Stimulated activated naive CD8-positive, alpha-beta T cell treated with anti-CD3 and anti-CD28 coated beads, Interleukin-15, Interleukin-2, amounts not matched to agents 100 U/mL and 50 U/mL, for 24 hours (primary cell): ENCODE results near the gene NPIPB8.
A peak's percentile ranks its signal among the peaks of the same experiment; 100 is the strongest.
"Not testable (repeated sequence)": the region's sequence is repeated elsewhere in the genome, so short reads cannot be mapped to it uniquely, and the experiment has no call there.

ENCODE experiments used
- ATAC-seq: fragments of 150-1000 bp; cut with Tn5 transposase; one replicate; pipeline ENCODE4 v1.10.0; 2021
- DNase-seq: peaks from one replicate; pipeline ENCODE4 v3.0.0; 2021

Gene NPIPB8

DNA sequence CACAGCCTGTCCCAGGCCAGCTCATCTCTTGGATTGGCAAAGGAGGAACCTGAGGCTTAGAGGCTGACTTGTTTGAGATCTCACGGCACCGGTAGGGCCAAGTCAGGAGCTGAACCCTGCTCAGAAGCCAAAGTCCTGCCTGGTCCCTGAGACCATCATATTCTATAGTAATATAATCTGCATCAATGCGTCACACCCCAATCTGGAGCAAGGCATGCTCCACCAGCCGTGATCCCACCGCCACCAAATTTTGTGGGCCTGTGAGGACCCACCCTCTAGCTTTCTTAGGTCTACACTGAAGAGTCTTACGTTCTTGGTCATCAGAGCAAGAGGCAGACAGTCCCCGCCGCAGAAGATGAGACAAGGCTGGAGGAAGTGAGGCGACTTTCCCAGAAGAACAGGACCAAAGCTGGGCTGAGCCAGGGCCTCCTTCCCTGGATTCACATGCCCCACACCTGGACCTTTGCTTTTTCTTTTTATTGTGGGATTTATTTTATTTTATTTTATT, 30.7 kb upstream of the NPIPB8 start:
- no peak for DNase-seq
- no peak for ATAC-seq

GRCh38 chr16:28607681-28608495, 30.0 kb upstream of the NPIPB8 start:
- DNase-seq, ATAC-seq: not testable (repeated sequence)

DNA sequence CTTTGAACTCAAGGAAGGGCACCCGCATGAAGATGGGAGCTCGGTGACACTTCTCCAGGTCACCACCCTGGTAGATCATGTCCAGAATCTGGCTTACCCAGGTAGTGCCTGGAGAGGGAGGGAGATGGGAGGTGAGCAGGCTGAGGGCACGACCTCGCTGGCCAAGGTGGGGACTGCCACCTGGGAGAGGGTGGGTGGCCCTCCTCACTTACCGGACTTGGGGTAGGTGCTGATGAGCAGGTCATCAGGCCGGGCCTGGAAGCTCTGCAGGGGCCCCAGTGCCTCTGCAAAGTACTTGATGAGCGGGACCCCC, 29.4 kb upstream of the NPIPB8 start:
- not testable (repeated sequence) for ATAC-seq, DNase-seq

GRCh38 chr16:28608867-28609596, 28.8 kb upstream of the NPIPB8 start:
- not testable (repeated sequence) for DNase-seq, ATAC-seq

GRCh38 chr16:28609631-28610594, 28.0 kb upstream of the NPIPB8 start, which contains the start of gene SULT1A1:
Gene SULT1A1, minus strand, starts transcription at chr16:28610044. Its CDS starts 1,189 bp downstream, at chr16:28608855.
- ATAC-seq = no peak
- no peak for DNase-seq

DNA sequence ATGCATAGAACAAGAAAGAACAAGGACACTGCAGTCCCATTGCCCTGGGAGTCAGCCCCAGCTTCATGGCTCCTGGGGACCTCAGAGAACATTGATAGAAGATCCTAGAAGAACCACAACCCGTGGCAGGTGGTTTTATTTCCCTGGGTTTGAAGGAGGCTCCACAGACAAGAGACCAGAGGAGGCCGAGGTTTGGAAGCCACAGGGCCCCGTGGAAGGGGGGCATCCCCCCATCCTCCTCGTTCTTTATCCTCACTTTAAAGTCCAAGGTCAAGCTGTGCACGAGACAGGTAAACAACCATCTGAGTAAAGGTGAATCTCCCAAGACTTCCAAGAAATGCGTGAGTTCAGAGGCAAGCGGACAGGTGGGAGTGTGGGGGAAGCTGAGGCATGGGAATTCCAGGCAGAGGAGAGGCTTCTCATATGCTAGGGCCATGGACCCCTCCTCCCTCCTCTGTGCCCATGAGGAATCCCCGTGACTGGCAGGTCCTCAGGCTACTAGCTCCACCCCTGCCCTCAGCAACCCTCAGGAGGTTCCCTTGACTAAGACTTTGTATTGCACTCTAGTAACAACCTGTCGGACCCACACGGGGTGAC, 27.2 kb upstream of the NPIPB8 start:
- ATAC-seq = no peak

DNA sequence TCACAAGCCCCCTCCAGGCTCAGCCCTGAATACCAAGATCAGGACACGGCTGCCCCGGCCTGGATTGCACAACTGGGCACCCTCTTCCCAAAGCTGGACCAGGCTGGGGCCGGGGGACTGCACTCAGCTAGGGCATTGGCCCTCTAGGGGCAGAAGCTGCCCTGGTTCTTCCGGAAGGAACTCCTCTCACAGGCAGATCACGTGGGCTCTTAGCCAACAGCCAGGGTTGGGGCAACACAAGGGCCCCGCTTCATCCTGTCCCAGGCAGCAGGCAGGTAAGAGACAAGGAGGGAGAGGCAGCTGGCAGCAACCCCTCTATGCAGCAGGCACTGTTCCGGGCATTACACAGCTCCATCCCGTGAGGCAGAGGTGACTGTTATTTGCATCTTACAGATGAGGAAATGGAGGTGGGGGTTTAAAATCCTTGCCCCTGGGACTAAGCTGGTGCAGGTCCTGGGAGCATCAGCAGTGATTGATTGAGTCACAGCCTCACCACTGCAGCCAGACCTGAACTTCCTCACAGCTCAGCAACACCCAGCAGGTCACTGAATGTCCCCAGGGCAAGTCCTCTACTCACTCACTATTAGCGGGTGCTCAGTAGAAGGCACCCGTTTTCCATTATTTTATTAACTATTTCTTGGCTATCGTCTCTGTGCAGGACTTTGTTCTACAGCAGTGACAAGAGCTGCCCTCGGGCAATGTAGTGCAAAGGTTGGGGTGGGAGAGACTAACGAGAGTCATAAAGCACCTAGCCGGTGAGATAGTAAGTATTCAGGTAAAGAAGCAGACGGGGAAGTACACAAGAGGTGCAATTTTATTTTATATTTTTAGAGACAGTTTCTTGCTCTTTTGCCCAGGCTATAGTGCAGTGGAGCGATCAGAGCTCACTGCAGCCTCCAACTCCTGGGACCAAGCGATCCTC, 25.2 kb upstream of the NPIPB8 start:
- peak; percentile 68 for ATAC-seq
- DNase-seq = not testable (repeated sequence)

More for the DNA sequence above, 27.2 kb upstream of the NPIPB8 start:
- DNase-seq = no peak

DNA sequence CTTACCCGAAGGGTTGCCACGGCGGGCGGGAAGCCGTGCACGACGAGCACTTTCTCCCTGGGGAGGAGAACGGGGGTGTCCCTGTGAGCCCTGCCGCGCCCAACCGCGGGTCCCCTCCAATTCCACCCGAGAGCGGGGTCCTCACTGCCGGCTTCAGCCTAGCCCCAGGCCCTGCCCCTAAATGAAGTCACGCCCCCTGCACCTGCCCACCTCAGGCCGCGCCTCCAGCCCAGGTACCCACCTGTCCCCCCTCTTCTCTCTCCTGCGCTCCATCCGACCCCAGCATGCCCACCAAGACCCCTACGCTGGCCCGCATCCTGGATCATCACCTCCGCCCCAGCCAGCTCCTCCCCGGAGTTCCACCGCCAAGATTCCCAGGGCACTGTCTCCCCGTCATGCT, 24.0 kb upstream of the NPIPB8 start:
- DNase-seq, ATAC-seq: not testable (repeated sequence)

- not testable (repeated sequence) for ATAC-seq, DNase-seq
Measured at GRCh38 chr16:28614561-28614960, 23.3 kb upstream of the NPIPB8 start.

DNA sequence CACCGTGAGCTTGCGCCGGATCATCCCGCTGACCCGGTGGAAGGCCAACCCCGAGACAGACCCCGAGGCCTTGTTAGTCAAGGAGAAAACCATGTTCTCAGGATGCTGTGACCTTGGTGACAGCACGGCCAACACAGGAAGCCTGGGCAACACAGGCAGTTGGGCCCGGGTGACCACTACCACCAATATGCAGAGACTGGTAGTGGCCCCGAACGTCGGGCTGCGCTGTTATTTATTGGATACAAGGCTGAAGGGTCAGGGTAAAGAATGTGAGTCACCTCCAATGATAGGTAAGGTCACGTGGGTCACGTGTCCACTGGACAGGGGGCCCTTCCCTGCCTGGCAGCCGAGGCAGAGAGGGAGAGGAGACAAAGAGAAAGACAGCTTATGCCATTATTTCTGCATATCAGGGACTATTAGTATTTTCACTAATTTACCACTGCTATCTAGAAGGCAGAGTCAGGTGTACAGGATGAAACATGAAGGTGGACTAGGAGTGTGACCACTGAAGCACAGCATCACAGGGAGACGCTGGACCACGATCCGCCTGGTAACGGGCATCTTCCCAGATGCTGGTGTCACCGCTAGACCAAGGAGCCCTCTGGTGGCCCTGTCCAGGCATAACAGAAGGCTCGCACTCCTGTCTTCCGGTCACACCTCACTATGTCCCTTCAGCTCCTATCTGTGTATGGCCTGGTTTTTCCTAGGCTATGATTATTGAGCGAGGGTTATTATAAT, 22.2 kb upstream of the NPIPB8 start:
- ATAC-seq = not testable (repeated sequence)
- DNase-seq = peak; percentile 22

DNA sequence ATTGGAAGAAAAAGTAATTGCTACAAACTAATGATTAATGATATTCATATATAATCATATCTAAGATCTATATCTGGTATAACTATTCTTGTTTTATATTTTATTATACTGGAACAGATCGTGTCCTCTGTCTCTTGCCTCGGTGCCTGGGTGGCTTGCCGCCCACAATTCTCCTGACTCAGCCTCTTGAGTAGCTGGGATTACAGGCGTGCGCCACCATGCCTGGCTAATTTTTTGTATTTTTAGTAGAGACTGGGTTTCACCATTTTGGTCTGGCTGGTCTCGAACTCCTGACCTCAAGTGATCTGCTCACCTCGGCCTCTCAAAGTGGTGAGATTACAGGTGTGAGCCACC, 21.7 kb upstream of the NPIPB8 start:
- DNase-seq, ATAC-seq: not testable (repeated sequence)

DNA sequence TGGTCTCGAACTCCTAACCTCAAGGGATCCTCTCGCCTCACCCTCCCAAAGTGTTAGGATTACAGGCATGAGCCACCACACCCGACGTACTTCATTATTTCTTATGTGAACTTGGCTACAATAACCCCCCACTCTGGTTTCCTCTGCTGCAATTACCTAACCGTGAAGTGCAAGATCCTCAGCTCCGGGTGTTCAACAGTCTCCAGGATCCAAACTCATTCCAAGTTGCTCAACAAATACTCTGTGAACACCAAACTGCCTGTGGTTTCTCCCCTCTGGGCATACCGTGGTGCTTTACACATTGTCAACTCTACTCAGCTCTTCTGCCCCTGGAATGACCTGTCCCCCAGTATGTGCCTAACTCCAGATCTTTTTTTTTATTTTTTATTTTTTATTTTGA, 21.2 kb upstream of the NPIPB8 start:
- no peak for ATAC-seq
- no peak for DNase-seq

GRCh38 chr16:28617874-28618273, 20.0 kb upstream of the NPIPB8 start:
- ATAC-seq (no peak), DNase-seq (no peak)

- not testable (repeated sequence) for ATAC-seq, DNase-seq
Measured at GRCh38 chr16:28620316-28620715, 17.5 kb upstream of the NPIPB8 start.

DNA sequence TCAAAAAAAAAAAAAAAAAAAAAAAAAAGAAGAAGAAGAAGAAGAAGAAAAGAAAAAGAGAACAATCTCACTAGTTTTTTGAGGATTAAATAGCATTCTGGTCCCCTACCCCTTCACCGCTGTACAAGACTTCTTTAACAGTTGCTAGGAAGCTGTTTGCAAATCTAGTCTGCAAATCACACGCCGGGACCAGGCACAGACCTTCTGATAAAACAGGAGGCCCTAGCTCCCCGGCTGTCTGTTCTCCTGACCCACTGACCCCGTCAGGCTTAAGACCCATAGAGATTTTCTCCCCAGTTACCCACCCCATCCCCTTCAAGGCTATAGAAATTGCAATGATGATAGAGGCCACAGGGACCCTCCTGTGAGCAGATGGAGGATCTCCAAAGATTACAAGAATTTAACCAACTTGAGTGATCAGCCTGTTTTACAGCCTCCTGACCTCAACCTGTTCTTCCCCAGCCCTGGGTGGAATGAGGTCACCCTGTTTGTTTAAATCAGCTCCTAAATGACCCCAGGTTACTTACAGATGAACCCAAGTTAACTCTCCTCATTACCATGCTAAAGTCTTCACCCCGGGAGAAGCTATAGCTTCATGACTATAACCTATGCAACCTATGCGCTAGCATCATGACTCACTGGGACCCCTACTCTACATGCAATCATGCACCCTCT, 16.2 kb upstream of the NPIPB8 start:
- ATAC-seq = no peak

DNA sequence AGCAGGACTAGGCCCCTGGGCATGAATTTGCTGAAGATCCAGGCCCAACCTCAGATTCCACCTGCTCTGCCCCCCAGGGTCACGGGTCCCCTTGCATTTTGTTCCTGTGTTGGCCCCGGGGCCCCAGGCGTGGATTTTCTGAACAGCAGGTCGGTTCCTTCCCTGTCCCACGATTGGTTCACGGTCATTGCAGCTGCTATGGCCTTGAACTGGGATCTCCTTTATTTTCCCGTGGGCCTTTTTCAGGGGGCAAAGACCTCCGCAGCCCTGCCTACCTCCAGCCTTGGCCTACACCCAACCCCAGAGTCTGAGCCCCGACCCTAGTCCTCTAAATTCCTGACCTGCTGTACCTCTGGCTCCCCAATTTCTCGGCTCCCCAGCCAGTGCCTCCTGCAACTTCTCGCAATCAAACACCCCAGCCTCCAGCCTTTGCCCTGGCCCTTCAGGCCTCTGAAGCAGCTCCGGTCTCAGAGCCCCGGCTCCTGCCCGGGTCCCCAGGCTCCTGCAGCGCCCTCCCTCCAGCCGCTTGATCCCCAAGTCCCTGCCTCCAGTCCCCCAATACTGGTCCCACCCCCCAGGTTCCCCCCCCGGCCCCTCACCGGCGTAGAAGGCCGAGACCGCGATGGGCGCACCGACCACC, 15.2 kb upstream of the NPIPB8 start:
- DNase-seq = not testable (repeated sequence)
- ATAC-seq = peak; percentile 7

More for the DNA sequence above, 16.2 kb upstream of the NPIPB8 start:
- DNase-seq = no peak

- DNase-seq = peak; percentile 74
Measured at GRCh38 chr16:28623172-28623711, 14.6 kb upstream of the NPIPB8 start.

GRCh38 chr16:28630905-28631304, 7.0 kb upstream of the NPIPB8 start:
- ATAC-seq, DNase-seq: not testable (repeated sequence)

More at GRCh38 chr16:28623172-28623711, 14.6 kb upstream of the NPIPB8 start:
- ATAC-seq = peak; percentile 95
